ENCODE data around the gene RHOF.
"Not testable (repeated sequence)": the region's sequence is repeated elsewhere in the genome, so short reads cannot be mapped to it uniquely, and the experiment has no call there.

Gene RHOF

GRCh38 chr12:121791671-121792551 lies 1.6 kb downstream of the RHOF start:
- DNase-seq, result peak; percentile 58 to 61

- not testable (repeated sequence) for DNase-seq
Measured at GRCh38 chr12:121790785-121791184, 2.7 kb downstream of the RHOF start.

- peak; percentile 93 to 94 for DNase-seq
Measured at GRCh38 chr12:121789800-121790728, 3.4 kb downstream of the RHOF start.

GRCh38 chr12:121789233-121789781 lies 4.2 kb downstream of the RHOF start:
- DNase-seq, result peak; percentile 66 to 71

- DNase-seq, result peak; percentile 35 to 38
Measured at GRCh38 chr12:121788176-121788818, 5.2 kb downstream of the RHOF start.

- DNase-seq, result peak; percentile 56 to 60
Measured at GRCh38 chr12:121787063-121788025, 6.1 kb downstream of the RHOF start.

- peak; percentile 76 for DNase-seq
Measured at GRCh38 chr12:121786440-121786825, 7.1 kb downstream of the RHOF start.

- peak; percentile 27 to 39 for DNase-seq
Measured at GRCh38 chr12:121784460-121784859, 9.0 kb downstream of the RHOF start.

- DNase-seq, result peak; percentile 28 to 29
Measured at GRCh38 chr12:121783766-121784165, 9.7 kb downstream of the RHOF start.

GRCh38 chr12:121781998-121782979 lies 11.2 kb downstream of the RHOF start:
- DNase-seq, result peak; percentile 76 to 81

GRCh38 chr12:121781484-121781997 lies 11.9 kb downstream of the RHOF start:
- DNase-seq, result peak; percentile 34 to 49

GRCh38 chr12:121780429-121780828 lies 13.1 kb downstream of the RHOF start:
- DNase-seq, result no peak

GRCh38 chr12:121779422-121779895 lies 14.0 kb downstream of the RHOF start:
- DNase-seq, result no peak

- DNase-seq, result no peak
Measured at GRCh38 chr12:121778567-121779421, 14.7 kb downstream of the RHOF start.

GRCh38 chr12:121776190-121777098 lies 17.0 kb downstream of the RHOF start:
- DNase-seq, result peak; percentile 94 to 95

GRCh38 chr12:121775501-121775900 lies 18.0 kb downstream of the RHOF start:
- peak; percentile 21 to 22 for DNase-seq

GRCh38 chr12:121774968-121775474 lies 18.5 kb downstream of the RHOF start:
- DNase-seq, result no peak

Data from activated T-cell treated with anti-CD3 and anti-CD28 coated beads, Interleukin-2, amount 50 U/mL, for 48 hours (primary cell).